GM21529 (cell line): ENCODE results near the gene LKAAEAR1.

ENCODE experiments used
- ATAC-seq: cut with Tn5 transposase; IDR thresholded peaks from one replicate; pipeline ENCODE4 v1.9.1; 2021; ENCODE audit not compliant: unreplicated experiment

The LKAAEAR1 gene

GRCh38 chr20:64080813-64081623 lies 3.2 kb downstream of the LKAAEAR1 start:
- no peak for ATAC-seq

GRCh38 chr20:64080013-64080812 lies 4.0 kb downstream of the LKAAEAR1 start, which contains the start of gene OPRL1:
OPRL1 (plus strand) TSS chr20:64080082; CDS start chr20:64092721, 12,639 bp downstream.
- no peak for ATAC-seq

GRCh38 chr20:64079273-64080012 lies 4.8 kb downstream of the LKAAEAR1 start, which contains the start of gene RGS19:
RGS19 (minus strand) TSS chr20:64079518; CDS start chr20:64076886, 2,632 bp downstream.
- peak; percentile 37 for ATAC-seq

GRCh38 chr20:64078934-64079272 lies 5.3 kb downstream of the LKAAEAR1 start:
- no peak for ATAC-seq

GRCh38 chr20:64077876-64078551 lies 6.2 kb downstream of the LKAAEAR1 start:
- no peak for ATAC-seq

- no peak for ATAC-seq
Observed at GRCh38 chr20:64077541-64077875, 6.7 kb downstream of the LKAAEAR1 start.

- peak; percentile 24 for ATAC-seq
Observed at GRCh38 chr20:64077094-64077493, 7.1 kb downstream of the LKAAEAR1 start.

- ATAC-seq: no peak
Observed at GRCh38 chr20:64076061-64076997, 7.9 kb downstream of the LKAAEAR1 start.

GRCh38 chr20:64075556-64075955 lies 8.6 kb downstream of the LKAAEAR1 start:
- no peak for ATAC-seq

GRCh38 chr20:64074963-64075362 lies 9.2 kb downstream of the LKAAEAR1 start:
- no peak for ATAC-seq

- ATAC-seq: no peak
Observed at GRCh38 chr20:64074184-64074789, 9.9 kb downstream of the LKAAEAR1 start.

GRCh38 chr20:64073476-64074183 lies 10.6 kb downstream of the LKAAEAR1 start:
- no peak for ATAC-seq

GRCh38 chr20:64072498-64073063 lies 11.6 kb downstream of the LKAAEAR1 start:
- no peak for ATAC-seq

GRCh38 chr20:64071341-64072332 lies 12.6 kb downstream of the LKAAEAR1 start:
- no peak for ATAC-seq

- no peak for ATAC-seq
Observed at GRCh38 chr20:64070244-64070993, 13.8 kb downstream of the LKAAEAR1 start.

- ATAC-seq: no peak
Observed at GRCh38 chr20:64069614-64070243, 14.5 kb downstream of the LKAAEAR1 start.
